ENCODE data around the gene VIT.

DNA sequence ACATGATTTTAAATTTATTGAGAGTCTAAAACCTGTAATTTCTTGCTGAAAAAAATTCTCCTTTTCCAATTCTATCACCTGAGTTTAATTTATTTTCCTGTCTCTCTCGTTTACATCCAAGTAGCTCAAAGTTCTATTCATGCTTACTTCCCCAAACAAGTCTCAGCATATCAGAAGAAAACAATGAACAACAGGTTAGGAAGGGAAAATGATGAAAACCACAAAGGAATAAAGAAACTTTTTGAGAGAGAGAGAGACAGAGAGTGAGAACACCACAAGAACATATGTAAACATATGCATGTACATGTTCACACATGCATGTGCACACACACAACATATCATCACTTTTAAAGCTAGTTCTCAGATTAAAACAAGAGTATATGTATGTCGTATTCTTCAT lies 157.7 kb downstream of the VIT start:
- TF ChIP-seq EZH2phosphoT487 (IDR thresholded peaks at IDR 0.05; ENCODE audit: insufficient read depth, low read depth) (no peak), EZH2 (IDR thresholded peaks at IDR 0.05; ENCODE audit: insufficient read depth, poor library complexity, severe bottlenecking) (no peak)

Measured in GM23248 (cell line).